Right cardiac atrium (tissue), 5 donors: ENCODE measurements around the gene ZNF564. TPM values are rescaled to one million over a fixed set of nuclear protein-coding genes. Genes with fewer than 3 reads are reported as not detected.

ENCODE experiments used
- ATAC-seq, 2 donors: fragments of 200-7000 bp; cut with Tn5 transposase; one replicate each; pipeline versions ENCODE4 v1.8.0 to v1.9.1; 2020; ENCODE audit warnings: moderate library complexity in 2 of 2, mild to moderate bottlenecking in 1 of 2
- DNase-seq, 3 donors: peaks; one replicate each; pipeline ENCODE4 v3.0.0-alpha.2; 2020
- H3K27ac ChIP-seq: one replicate; pipeline ENCODE4 v1.5.1; 2013; ENCODE audit warnings: mild to moderate bottlenecking, low read length, control low read depth, moderate library complexity
- H3K27me3 ChIP-seq: one replicate; pipeline ENCODE4 v1.6.1; 2013; ENCODE audit not compliant: control insufficient read depth, insufficient read depth
- H3K4me1 ChIP-seq: one replicate; pipeline ENCODE4 v1.6.1; 2013; ENCODE audit warnings: low read length; ENCODE audit not compliant: control insufficient read depth, insufficient read depth
- H3K4me3 ChIP-seq: one replicate; pipeline ENCODE4 v1.5.1; 2013; ENCODE audit warnings: low read length, control low read depth
- H3K9me3 ChIP-seq: one replicate; pipeline ENCODE4 v1.6.1; 2013; ENCODE audit warnings: low read length; ENCODE audit not compliant: control insufficient read depth
- WGBS: extraction: QIAGEN DNeasy Blood & Tissue Kit; methylation state at CpG from one replicate; pipeline ENCODE4 v1.1.7; 2013; 5-methylcytosine and 5-hydroxymethylcytosine counted together
- intact Hi-C, 4 donors: fragments of 100-400 bp; cut with DNase I; formaldehyde crosslinking; loops; one replicate each; pipeline versions ENCODE4 v1.11.0 to v1.14.0; 2022 to 2023
- polyA plus RNA-seq: library from polyadenylated mRNA; stranded (reverse); fragments of 200-250 nt; gene quantifications from one replicate; pipeline ENCODE4 v1.2.3, GENCODE V29; 2013
- total RNA-seq, 4 donors: library from RNA; stranded (reverse); fragmentation: NEBNext Ultra II Directional; extraction: Animal tissue kit (Norgen Biotek cat#: 25700); gene quantifications; one replicate each; pipeline ENCODE4 v1.2.1, GENCODE V29; 2021
- donor health status: healthy with polysubstance abuse.
- donor health status: DM: no; HTN: yes; CAD: no.
- donor health status: DM: no; HTN: no; CAD: no.
- donor health status: DM: no; HTN: yes; CAD: no; lungs with severe emphysema.
- donor health status: DM: yes; HTN: yes; CAD: no.

Gene ZNF564
- total and polyA plus RNA-seq, 5 donors = 4.6 to 13.6 (median 11.4) TPM

- Histone ChIP-seq H3K27ac (no peak overlapping the region), H3K9me3 (no peaks in the 10 kb centered on the region), H3K27me3 (no peaks in the 10 kb centered on the region), H3K4me1 (no peaks in the 10 kb centered on the region), H3K4me3 (no peak overlapping the region)
- ATAC-seq (no peak), DNase-seq (no peak)
- intact Hi-C loops = no loop called here
- WGBS = 75% methylated on average over 4 of the region's 4 CpGs
Observed at GRCh38 chr19:12481781-12482508, 69.3 kb downstream of the ZNF564 start.

GRCh38 chr19:12478234-12478941 lies 72.9 kb downstream of the ZNF564 start:
- WGBS = 66% methylated on average over 5 of the region's 5 CpGs
- no peaks in the 10 kb centered on the region for H3K27me3 ChIP-seq
- H3K27ac ChIP-seq = no peak overlapping the region
- ATAC-seq = no peak
- no peak overlapping the region for H3K4me3 ChIP-seq
- intact Hi-C loops = no loop called here
- H3K9me3 ChIP-seq = no peaks in the 10 kb centered on the region
- DNase-seq = no peak
- H3K4me1 ChIP-seq = no peaks in the 10 kb centered on the region

Other genes starting within 250 kb of the ZNF564 start
- 1 to 10 TPM; 4.5 to 5.3 (median 4.8) TPM for gene ZNF563, start 217.8 kb downstream of the ZNF564 start, total RNA-seq
- 5.7 TPM for gene ZNF563, start 217.8 kb downstream of the ZNF564 start, polyA plus RNA-seq
- gene ZNF442, start 185.8 kb downstream of the ZNF564 start, total RNA-seq = 1 to 10 TPM; 2.7 to 3.7 (median 3.2) TPM
- gene ZNF442, start 185.8 kb downstream of the ZNF564 start, polyA plus RNA-seq = 0.84 TPM
- 1 to 10 TPM; 2.3 to 3.4 (median 3.0) TPM for gene ZNF799, start 150.2 kb downstream of the ZNF564 start, total RNA-seq
- gene ZNF799, start 150.2 kb downstream of the ZNF564 start, polyA plus RNA-seq = 2.1 TPM
- 1 to 10 TPM; 2.6 to 2.7 (median 2.6) TPM for gene ZNF443, start 110.5 kb downstream of the ZNF564 start, total RNA-seq
- gene ZNF443, start 110.5 kb downstream of the ZNF564 start, polyA plus RNA-seq = 1.7 TPM
- 1 to 10 TPM; 1.3 to 2.6 (median 2.0) TPM for gene ZNF709, start 66.7 kb downstream of the ZNF564 start, total RNA-seq
- gene ZNF709, start 66.7 kb downstream of the ZNF564 start, polyA plus RNA-seq = 1.3 TPM
- gene ZNF490, start 59.3 kb upstream of the ZNF564 start, total RNA-seq = 1 to 10 TPM; 4.9 to 7.1 (median 6.0) TPM
- 0.86 TPM for gene ZNF490, start 59.3 kb upstream of the ZNF564 start, polyA plus RNA-seq
- 10 to 100 TPM; 19.8 to 26.7 (median 20.9) TPM for gene ZNF791, start 59.4 kb upstream of the ZNF564 start, total RNA-seq
- gene ZNF791, start 59.4 kb upstream of the ZNF564 start, polyA plus RNA-seq = 6.8 TPM
- gene MAN2B1, start 115.3 kb upstream of the ZNF564 start, total RNA-seq = 10 to 100 TPM; 32.7 to 52.6 (median 42.1) TPM
- 19.8 TPM for gene MAN2B1, start 115.3 kb upstream of the ZNF564 start, polyA plus RNA-seq
- gene WDR83, start 115.3 kb upstream of the ZNF564 start, total RNA-seq = 10 to 100 TPM in 1 of 4 donors, 1 to 10 TPM in 3; 6.3 to 10.5 (median 8.1) TPM
- 10.0 TPM for gene WDR83, start 115.3 kb upstream of the ZNF564 start, polyA plus RNA-seq
- 10 to 100 TPM; 40.8 to 52.0 (median 49.7) TPM for gene DHPS, start 130.4 kb upstream of the ZNF564 start, total RNA-seq
- gene DHPS, start 130.4 kb upstream of the ZNF564 start, polyA plus RNA-seq = 49.4 TPM
- gene GNG14, start 136.5 kb upstream of the ZNF564 start, total RNA-seq = not detected
- not detected for gene GNG14, start 136.5 kb upstream of the ZNF564 start, polyA plus RNA-seq
- 1 to 10 TPM; 1.2 to 2.0 (median 1.9) TPM for gene FBXW9, start 145.1 kb upstream of the ZNF564 start, total RNA-seq
- 2.1 TPM for gene FBXW9, start 145.1 kb upstream of the ZNF564 start, polyA plus RNA-seq
- 10 to 100 TPM; 44.3 to 54.6 (median 45.0) TPM for gene TNPO2, start 172.4 kb upstream of the ZNF564 start, total RNA-seq
- gene TNPO2, start 172.4 kb upstream of the ZNF564 start, polyA plus RNA-seq = 24.8 TPM
- 100 to 1,000 TPM; 112 to 135 (median 129) TPM for gene TRIR, start 183.2 kb upstream of the ZNF564 start, total RNA-seq
- 219 TPM for gene TRIR, start 183.2 kb upstream of the ZNF564 start, polyA plus RNA-seq
- 10 to 100 TPM; 49.7 to 64.7 (median 58.2) TPM for gene GET3, start 186.0 kb upstream of the ZNF564 start, total RNA-seq
- gene GET3, start 186.0 kb upstream of the ZNF564 start, polyA plus RNA-seq = 87.2 TPM
- not detected for gene BEST2, start 200.3 kb upstream of the ZNF564 start, total RNA-seq
- not detected for gene BEST2, start 200.3 kb upstream of the ZNF564 start, polyA plus RNA-seq
- 10 to 100 TPM in 2 of 4 donors, 1 to 10 TPM in 2; 9.3 to 22.9 (median 13.4) TPM for gene HOOK2, start 224.1 kb upstream of the ZNF564 start, total RNA-seq
- 18.0 TPM for gene HOOK2, start 224.1 kb upstream of the ZNF564 start, polyA plus RNA-seq
- 100 to 1,000 TPM in 1 of 4 donors, 10 to 100 TPM in 3; 29.9 to 209 (median 51.9) TPM for gene JUNB, start 240.0 kb upstream of the ZNF564 start, total RNA-seq
- gene JUNB, start 240.0 kb upstream of the ZNF564 start, polyA plus RNA-seq = 156 TPM